OCI-LY3 (cell line): Measurements from ENCODE around the gene RFX4.

ENCODE experiments used
- H2AFZ ChIP-seq: fragments of 200-600, 300-600 bp; shearing (Covaris generic); 2 replicates; pipeline ENCODE4 v1.6.0; 2014; ENCODE audit warnings: antibody characterized with exemption, low read depth, low read length
- H3K27ac ChIP-seq: fragments of 200-600, 300-600 bp; sonication (generic); 2 replicates; pipeline ENCODE4 v1.5.1; 2014; ENCODE audit warnings: mild to moderate bottlenecking, low read length, moderate library complexity, mixed read lengths
- H3K27me3 ChIP-seq: fragments of 200-600, 300-600 bp; sonication (generic); 2 replicates; pipeline ENCODE4 v1.6.1; 2014; ENCODE audit warnings: low read depth, low read length, mixed read lengths
- H3K36me3 ChIP-seq: fragments of 200-600, 300-600 bp; sonication (generic); replicated peaks from 2 replicates; pipeline ENCODE3; 2014; ENCODE audit warnings: low read depth, low read length, mixed read lengths
- H3K4me1 ChIP-seq: fragments of 300-600, 200-600 bp; sonication (generic); 2 replicates; pipeline ENCODE4 v1.6.1; 2014; ENCODE audit warnings: low read length, mixed read lengths
- H3K4me2 ChIP-seq: fragments of 200-600, 300-600 bp; sonication (generic); 2 replicates; pipeline ENCODE4 v1.6.1; 2014; ENCODE audit warnings: low read length, mixed read lengths
- H3K4me3 ChIP-seq: fragments of 300-600, 200-600 bp; sonication (generic); 2 replicates; pipeline ENCODE4 v1.5.1; 2014; ENCODE audit warnings: antibody characterized with exemption, mild to moderate bottlenecking, low read length, moderate library complexity
- H3K79me2 ChIP-seq: fragments of 300-600, 200-600 bp; shearing (Covaris generic); 2 replicates; pipeline ENCODE4 v1.6.1; 2014; ENCODE audit warnings: mild to moderate bottlenecking, low read length, mixed read lengths
- H3K9ac ChIP-seq: fragments of 300-600, 200-600 bp; shearing (Covaris generic); 2 replicates; pipeline ENCODE4 v1.6.0; 2014; ENCODE audit warnings: mild to moderate bottlenecking, low read length, moderate library complexity
- H3K9me3 ChIP-seq: fragments of 200-600, 300-600 bp; shearing (Covaris generic); 2 replicates; pipeline ENCODE4 v1.6.1; 2014; ENCODE audit warnings: low read length, mixed read lengths; ENCODE audit not compliant: insufficient read depth
- H4K20me1 ChIP-seq: fragments of 200-600, 300-600 bp; sonication (generic); 2 replicates; pipeline ENCODE4 v1.6.1; 2016; ENCODE audit warnings: low read length, mixed read lengths; ENCODE audit not compliant: insufficient read depth
- EZH2phosphoT487 ChIP-seq: fragments of 200-600 bp; shearing (Covaris generic); IDR thresholded peaks from 2 replicates; pipeline ENCODE4 v1.6.1; 2018; ENCODE audit warnings: antibody characterized with exemption, mixed run types, low read depth
- TF ChIP-seq, protein P1 (sequence below): fragments of 200-600, 300-600 bp; sonication (generic); IDR thresholded peaks from 2 replicates; pipeline ENCODE4 v1.5.1; 2014; ENCODE audit warnings: antibody characterized with exemption, low read length, low read depth

The RFX4 gene

DNA sequence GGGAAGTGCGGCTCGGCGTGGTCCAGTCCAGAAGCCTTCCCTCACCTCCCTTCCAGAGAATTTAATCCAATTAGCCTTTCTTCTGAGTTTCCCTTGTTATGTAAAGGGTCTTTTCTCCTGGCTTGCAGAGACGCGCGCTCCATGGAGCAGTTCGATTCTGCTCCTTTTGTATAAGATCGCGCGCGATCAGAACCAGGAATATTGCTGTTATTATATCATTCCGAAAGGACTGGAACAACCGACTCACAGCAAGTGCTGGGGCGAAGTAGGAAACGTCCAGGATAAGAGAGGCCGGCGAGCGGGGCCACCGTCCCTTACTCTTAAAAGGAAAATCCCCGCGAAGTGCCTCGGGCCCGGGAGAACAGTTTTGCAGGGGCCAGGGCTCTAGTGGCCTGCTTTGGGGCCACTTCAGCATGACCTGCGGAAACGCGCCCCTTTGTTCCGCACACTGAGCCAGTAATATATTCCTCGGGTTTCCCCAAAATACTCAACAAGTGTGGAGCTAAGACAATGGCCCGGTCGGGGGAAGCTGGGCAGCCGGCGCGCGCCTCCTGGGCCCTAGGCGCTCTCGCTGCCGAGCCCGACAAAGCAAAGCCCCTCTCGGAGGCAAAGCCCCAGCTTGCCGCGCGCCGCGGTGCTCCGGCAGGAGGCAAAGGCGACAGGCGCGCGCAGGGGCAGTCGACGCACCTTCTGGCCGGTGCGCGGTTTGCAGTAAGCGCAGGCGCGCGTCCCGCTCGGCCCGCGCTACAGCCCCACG lies 2.9 kb downstream of the RFX4 start:
- H3K4me3 ChIP-seq, result no peak overlapping the region
- H4K20me1 ChIP-seq, result no peaks in the 10 kb centered on the region
- H3K9ac ChIP-seq, result no peak overlapping the region
- no peak overlapping the region for H3K27ac ChIP-seq
- H3K79me2 ChIP-seq, result no peaks in the 10 kb centered on the region
- H3K9me3 ChIP-seq, result no peaks in the 10 kb centered on the region
- H2AFZ ChIP-seq, result no peak overlapping the region
- H3K4me1 ChIP-seq, result no peaks in the 10 kb centered on the region
- H3K36me3 ChIP-seq, result no peaks in the 10 kb centered on the region
- no peak for TF ChIP-seq EZH2phosphoT487
- TF ChIP-seq, protein P1, sequence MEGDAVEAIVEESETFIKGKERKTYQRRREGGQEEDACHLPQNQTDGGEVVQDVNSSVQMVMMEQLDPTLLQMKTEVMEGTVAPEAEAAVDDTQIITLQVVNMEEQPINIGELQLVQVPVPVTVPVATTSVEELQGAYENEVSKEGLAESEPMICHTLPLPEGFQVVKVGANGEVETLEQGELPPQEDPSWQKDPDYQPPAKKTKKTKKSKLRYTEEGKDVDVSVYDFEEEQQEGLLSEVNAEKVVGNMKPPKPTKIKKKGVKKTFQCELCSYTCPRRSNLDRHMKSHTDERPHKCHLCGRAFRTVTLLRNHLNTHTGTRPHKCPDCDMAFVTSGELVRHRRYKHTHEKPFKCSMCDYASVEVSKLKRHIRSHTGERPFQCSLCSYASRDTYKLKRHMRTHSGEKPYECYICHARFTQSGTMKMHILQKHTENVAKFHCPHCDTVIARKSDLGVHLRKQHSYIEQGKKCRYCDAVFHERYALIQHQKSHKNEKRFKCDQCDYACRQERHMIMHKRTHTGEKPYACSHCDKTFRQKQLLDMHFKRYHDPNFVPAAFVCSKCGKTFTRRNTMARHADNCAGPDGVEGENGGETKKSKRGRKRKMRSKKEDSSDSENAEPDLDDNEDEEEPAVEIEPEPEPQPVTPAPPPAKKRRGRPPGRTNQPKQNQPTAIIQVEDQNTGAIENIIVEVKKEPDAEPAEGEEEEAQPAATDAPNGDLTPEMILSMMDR, result no peak
- peaks cover 20% of the 10 kb centered on the region; the same call in 1 of the 2 replicates for H3K27me3 ChIP-seq
- no peak overlapping the region for H3K4me2 ChIP-seq

DNA sequence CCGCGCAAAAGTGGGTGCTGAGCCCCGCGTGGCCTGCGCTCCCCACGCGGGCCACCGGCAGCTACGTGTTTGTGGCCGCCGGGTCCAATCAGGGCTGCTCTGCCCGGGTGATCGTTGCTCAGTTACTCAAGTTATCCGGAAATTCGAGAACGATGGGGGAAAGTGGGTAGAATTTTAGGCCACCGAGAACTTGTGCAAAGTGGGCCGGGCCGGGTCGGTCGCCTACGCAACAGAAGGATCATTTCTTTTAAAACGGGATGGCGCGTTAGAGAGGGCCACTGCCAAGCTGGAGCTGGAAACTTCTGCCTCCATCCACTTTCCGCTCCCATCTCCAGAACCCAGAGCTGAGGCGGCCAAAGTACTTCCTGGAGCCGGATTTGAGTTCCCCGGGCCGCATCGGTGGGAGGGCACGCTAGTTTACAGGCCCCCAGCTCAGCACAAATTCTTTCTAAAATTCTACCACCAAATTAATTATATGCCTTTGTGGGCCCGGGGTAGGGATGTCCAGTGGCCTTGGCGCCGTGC lies 3.5 kb downstream of the RFX4 start:
- Histone ChIP-seq H2AFZ (no peak overlapping the region), H3K4me2 (no peak overlapping the region), H3K4me3 (no peak overlapping the region), H3K27ac (no peak overlapping the region), H3K27me3 (peaks cover 20% of the 10 kb centered on the region; the same call in 1 of the 2 replicates), H3K36me3 (no peaks in the 10 kb centered on the region), H3K79me2 (no peaks in the 10 kb centered on the region), H3K9ac (no peak overlapping the region), H4K20me1 (no peaks in the 10 kb centered on the region), H3K9me3 (no peaks in the 10 kb centered on the region), H3K4me1 (no peaks in the 10 kb centered on the region)
- TF ChIP-seq, protein P1, result no peak
- TF ChIP-seq EZH2phosphoT487, result no peak

DNA sequence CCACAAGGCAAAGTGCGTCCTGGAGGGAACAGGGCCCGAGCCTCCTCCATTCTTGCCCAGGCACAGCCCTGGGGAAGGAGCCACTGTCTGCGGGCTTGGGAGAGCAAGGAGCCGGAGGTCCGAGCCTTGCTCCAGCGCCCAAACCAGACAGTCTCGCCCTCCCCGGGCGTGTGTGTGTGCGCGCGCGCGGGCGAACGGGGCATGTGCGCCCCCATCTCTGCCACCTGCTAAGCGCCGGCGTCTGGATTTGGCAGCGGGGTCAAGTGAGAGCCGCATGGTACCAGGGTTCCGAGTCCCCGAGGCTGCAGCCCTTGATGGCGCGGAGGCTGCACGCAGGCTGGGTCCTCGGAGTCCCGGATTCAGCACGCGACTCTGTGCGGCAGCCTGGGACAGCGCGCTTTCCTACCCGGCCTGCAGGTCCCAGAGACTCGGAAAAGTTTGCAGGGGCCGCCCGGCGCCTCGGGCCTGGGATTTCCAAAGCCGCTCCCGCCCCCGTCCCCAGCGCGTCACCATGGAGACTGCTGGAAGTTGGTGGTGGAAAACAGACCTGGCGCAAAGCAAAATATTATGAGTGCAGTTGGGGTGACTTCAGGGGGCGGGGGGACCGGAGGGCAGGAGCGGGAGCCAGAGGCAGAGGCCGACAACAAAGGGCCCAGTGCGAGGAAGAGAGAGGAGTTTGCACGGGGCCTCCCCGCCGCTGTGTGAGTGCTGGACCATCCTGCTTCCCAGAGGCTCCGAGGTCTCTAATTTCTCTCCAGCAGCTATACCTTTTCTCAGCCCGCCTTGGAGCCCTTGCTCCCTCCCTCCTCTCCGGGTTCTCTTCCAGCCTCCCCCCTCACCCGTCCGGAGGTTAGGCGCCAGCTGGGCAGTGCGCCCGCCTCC lies 4.2 kb downstream of the RFX4 start:
- Histone ChIP-seq H3K9me3 (no peaks in the 10 kb centered on the region), H3K79me2 (no peaks in the 10 kb centered on the region), H3K4me1 (no peaks in the 10 kb centered on the region), H3K27me3 (peaks cover 20% of the 10 kb centered on the region; the same call in 1 of the 2 replicates), H3K4me3 (no peak overlapping the region), H3K27ac (no peak overlapping the region), H3K36me3 (no peaks in the 10 kb centered on the region), H2AFZ (no peak overlapping the region), H3K4me2 (no peak overlapping the region), H3K9ac (no peak overlapping the region), H4K20me1 (no peaks in the 10 kb centered on the region)
- TF ChIP-seq EZH2phosphoT487, result no peak
- TF ChIP-seq, protein P1, result no peak

DNA sequence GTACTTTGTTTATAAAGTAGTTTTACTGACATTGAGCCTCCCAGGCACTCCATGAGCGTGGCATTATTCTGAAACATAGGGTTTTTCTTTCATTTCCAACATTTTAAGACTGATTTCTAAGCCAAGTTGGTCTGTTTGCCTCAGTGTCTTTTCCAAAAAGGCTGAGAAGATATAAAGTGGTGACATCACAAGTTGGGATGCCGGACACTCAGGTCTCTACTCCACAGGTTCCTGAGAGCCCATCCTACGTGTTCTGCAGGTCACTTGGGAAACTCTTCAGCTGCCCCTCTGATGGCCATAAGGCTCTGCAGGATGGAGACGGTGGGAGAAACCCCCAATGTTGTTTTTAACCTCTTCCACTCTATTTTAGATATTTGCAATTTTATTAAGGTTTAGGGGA lies 6.0 kb downstream of the RFX4 start:
- no peak overlapping the region for H3K4me3 ChIP-seq
- H3K9ac ChIP-seq, result no peak overlapping the region
- no peak for TF ChIP-seq EZH2phosphoT487
- TF ChIP-seq, protein P1, result no peak
- no peak overlapping the region for H3K4me2 ChIP-seq
- no peaks in the 10 kb centered on the region for H3K4me1 ChIP-seq
- no peaks in the 10 kb centered on the region for H3K79me2 ChIP-seq
- no peaks in the 10 kb centered on the region for H3K36me3 ChIP-seq
- no peak overlapping the region for H3K27ac ChIP-seq
- H2AFZ ChIP-seq, result no peak overlapping the region
- peaks cover 29% of the 10 kb centered on the region; the same call in 1 of the 2 replicates for H3K27me3 ChIP-seq
- no peaks in the 10 kb centered on the region for H3K9me3 ChIP-seq
- H4K20me1 ChIP-seq, result no peaks in the 10 kb centered on the region
